Suprapubic skin (tissue), 3 donors: ENCODE data around the gene LRRIQ1.
"Not testable (repeated sequence)": the region's sequence is repeated elsewhere in the genome, so short reads cannot be mapped to it uniquely, and the experiment has no call there.

Source experiments
- CTCF ChIP-seq, 2 donors: fragments of 200-600 bp in 1 of 2; fragments of 450-650 bp in 1 of 2; sonication (generic) in 1 of 2; IDR thresholded peaks; one replicate each; pipeline ENCODE4 v1.5.1; 2016 to 2019; ENCODE audit warnings: antibody characterized with exemption in 2 of 2, mild to moderate bottlenecking in 1 of 2, moderate library complexity in 1 of 2
- POLR2A ChIP-seq, 2 donors: fragments of 450-650 bp; IDR thresholded peaks; one replicate each; pipeline ENCODE4 v1.6.1; 2017; ENCODE audit warnings: antibody characterized with exemption in 2 of 2, mild to moderate bottlenecking in 2 of 2, moderate library complexity in 2 of 2

GRCh38 chr12:85005047-85005446 lies 31.1 kb upstream of the LRRIQ1 start:
- TF ChIP-seq CTCF, POLR2A (IDR thresholded peaks at IDR 0.05): not testable (repeated sequence)
